Thyroid gland (tissue), 4 donors: Measurements from ENCODE around the gene SHISA9.

Experiments
- POLR2A ChIP-seq, 2 donors: fragments of 450-650 bp; IDR thresholded peaks; one replicate each; pipeline ENCODE4 v1.6.1; 2017; ENCODE audit warnings: antibody characterized with exemption in 2 of 2, mild to moderate bottlenecking in 2 of 2, moderate library complexity in 1 of 2
- TF ChIP-seq, protein P1 (sequence below), 6 experiments: fragments of 200-600 bp in 3 of 6; fragments of 450-650 bp in 3 of 6; sonication (generic) in 3 of 6; IDR thresholded peaks; one replicate each; pipeline ENCODE4 v1.5.1; 2016 to 2019; ENCODE audit warnings: antibody characterized with exemption in 6 of 6, mild to moderate bottlenecking in 2 of 6, inconsistent platforms in 1 of 6, moderate library complexity in 1 of 6

DNA sequence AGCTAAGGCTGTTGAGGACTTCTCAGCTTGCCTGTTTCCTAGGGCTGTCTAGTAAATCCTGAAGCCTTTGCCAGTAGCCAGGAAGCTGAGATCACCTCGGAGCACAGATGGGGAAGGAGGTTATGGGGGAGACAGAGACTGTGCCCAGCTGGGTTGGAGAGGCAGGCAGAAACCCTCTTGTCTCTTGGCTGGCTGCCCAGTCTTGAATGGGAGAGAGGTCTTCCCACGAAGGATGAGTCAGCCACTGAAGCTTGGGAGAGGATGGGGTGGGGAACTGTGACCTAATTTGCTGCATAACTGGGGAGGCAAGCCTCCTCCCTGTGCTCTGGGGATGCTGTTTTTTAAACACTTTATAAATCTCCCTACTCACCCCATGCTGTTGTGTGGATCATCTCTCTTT lies 69.8 kb downstream of the SHISA9 start:
- TF ChIP-seq, protein P1, sequence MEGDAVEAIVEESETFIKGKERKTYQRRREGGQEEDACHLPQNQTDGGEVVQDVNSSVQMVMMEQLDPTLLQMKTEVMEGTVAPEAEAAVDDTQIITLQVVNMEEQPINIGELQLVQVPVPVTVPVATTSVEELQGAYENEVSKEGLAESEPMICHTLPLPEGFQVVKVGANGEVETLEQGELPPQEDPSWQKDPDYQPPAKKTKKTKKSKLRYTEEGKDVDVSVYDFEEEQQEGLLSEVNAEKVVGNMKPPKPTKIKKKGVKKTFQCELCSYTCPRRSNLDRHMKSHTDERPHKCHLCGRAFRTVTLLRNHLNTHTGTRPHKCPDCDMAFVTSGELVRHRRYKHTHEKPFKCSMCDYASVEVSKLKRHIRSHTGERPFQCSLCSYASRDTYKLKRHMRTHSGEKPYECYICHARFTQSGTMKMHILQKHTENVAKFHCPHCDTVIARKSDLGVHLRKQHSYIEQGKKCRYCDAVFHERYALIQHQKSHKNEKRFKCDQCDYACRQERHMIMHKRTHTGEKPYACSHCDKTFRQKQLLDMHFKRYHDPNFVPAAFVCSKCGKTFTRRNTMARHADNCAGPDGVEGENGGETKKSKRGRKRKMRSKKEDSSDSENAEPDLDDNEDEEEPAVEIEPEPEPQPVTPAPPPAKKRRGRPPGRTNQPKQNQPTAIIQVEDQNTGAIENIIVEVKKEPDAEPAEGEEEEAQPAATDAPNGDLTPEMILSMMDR (IDR thresholded peaks at IDR 0.05), result no peak
- no peak for TF ChIP-seq POLR2A (IDR thresholded peaks at IDR 0.05)
